Astrocyte (in vitro differentiated cells and primary cell): Measurements from ENCODE around the gene CCDC174.

Experiments
- CTCF ChIP-seq: IDR thresholded peaks from 2 replicates; pipeline ENCODE4 v1.5.1; 2011; ENCODE audit warnings: low read depth, mild to moderate bottlenecking, inconsistent platforms, low read length, moderate library complexity; ENCODE audit not compliant: insufficient read depth
- EZH2 ChIP-seq: IDR thresholded peaks from 2 replicates; pipeline ENCODE4 v1.6.1; 2012; ENCODE audit warnings: mild to moderate bottlenecking, low read length, inconsistent platforms; ENCODE audit not compliant: insufficient read depth

GRCh38 chr3:14608298-14608697 is 43.3 kb upstream of the CCDC174 start:
- TF ChIP-seq CTCF (no peak), EZH2 (no peak)
